ENCODE results near the gene SMCHD1.
"Not testable (repeated sequence)": the region's sequence is repeated elsewhere in the genome, so short reads cannot be mapped to it uniquely, and the experiment has no call there.

- not testable (repeated sequence) for TF ChIP-seq EZH2 (IDR thresholded peaks at IDR 0.05; ENCODE audit: low read length, unreplicated experiment); CTCF (conservative IDR thresholded peaks at IDR 0.05; ENCODE audit: low read depth, low read length); EZH2phosphoT487 (IDR thresholded peaks at IDR 0.05; ENCODE audit: borderline replicate concordance, low read length)
Measured at GRCh38 chr18:2662288-2662687, 6.8 kb downstream of the SMCHD1 start.
